IPS-18c (cell line): ENCODE measurements around the gene TUBE1.

ENCODE experiments used
- H3K4me3 ChIP-seq: 2 replicates; pipeline ENCODE4 v1.7.0; 2013; ENCODE audit warnings: low read depth, mild to moderate bottlenecking, low read length, moderate library complexity; ENCODE audit not compliant: insufficient read depth
- H3K9me3 ChIP-seq: one replicate; pipeline ENCODE4 v1.6.1; 2013; ENCODE audit warnings: mild to moderate bottlenecking, low read length, moderate library complexity; ENCODE audit not compliant: control insufficient read depth, insufficient read depth

TUBE1 gene

GRCh38 chr6:112043032-112044007, 44.0 kb downstream of the TUBE1 start:
- Histone ChIP-seq H3K4me3 (peak overlapping the region; percentile 64), H3K9me3 (no peaks in the 10 kb centered on the region)

DNA sequence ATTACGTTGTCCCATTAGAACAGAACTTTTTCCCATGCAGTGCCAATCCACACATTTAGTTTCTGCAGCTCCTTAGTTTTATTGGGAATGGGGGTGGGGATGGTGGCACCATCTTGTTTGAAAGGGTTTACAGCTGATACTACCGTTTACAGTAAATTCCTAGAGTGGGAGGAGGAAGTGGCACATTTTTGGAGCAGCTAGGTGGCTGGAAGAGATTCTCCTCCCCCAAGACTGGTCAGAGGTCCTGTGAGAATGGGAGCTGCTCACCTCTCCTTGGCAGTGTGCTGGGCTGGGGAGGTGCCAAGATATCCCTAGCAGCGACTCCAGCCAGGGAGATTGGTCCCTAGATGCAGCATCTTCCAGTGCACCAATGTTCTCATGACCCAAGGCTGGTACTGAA, 45.7 kb downstream of the TUBE1 start:
- Histone ChIP-seq H3K9me3 (no peaks in the 10 kb centered on the region), H3K4me3 (no peak overlapping the region)

GRCh38 chr6:112040956-112041355, 46.3 kb downstream of the TUBE1 start:
- H3K4me3 ChIP-seq: no peak overlapping the region
- no peaks in the 10 kb centered on the region for H3K9me3 ChIP-seq

GRCh38 chr6:112039431-112039770, 47.9 kb downstream of the TUBE1 start:
- H3K9me3 ChIP-seq: no peaks in the 10 kb centered on the region
- no peak overlapping the region for H3K4me3 ChIP-seq

GRCh38 chr6:112038756-112039430, 48.4 kb downstream of the TUBE1 start:
- Histone ChIP-seq H3K9me3 (no peaks in the 10 kb centered on the region), H3K4me3 (no peak overlapping the region)

GRCh38 chr6:112038268-112038667, 49.0 kb downstream of the TUBE1 start:
- Histone ChIP-seq H3K9me3 (no peaks in the 10 kb centered on the region), H3K4me3 (no peak overlapping the region)

GRCh38 chr6:112037783-112038216, 49.5 kb downstream of the TUBE1 start:
- no peaks in the 10 kb centered on the region for H3K9me3 ChIP-seq
- no peak overlapping the region for H3K4me3 ChIP-seq

DNA sequence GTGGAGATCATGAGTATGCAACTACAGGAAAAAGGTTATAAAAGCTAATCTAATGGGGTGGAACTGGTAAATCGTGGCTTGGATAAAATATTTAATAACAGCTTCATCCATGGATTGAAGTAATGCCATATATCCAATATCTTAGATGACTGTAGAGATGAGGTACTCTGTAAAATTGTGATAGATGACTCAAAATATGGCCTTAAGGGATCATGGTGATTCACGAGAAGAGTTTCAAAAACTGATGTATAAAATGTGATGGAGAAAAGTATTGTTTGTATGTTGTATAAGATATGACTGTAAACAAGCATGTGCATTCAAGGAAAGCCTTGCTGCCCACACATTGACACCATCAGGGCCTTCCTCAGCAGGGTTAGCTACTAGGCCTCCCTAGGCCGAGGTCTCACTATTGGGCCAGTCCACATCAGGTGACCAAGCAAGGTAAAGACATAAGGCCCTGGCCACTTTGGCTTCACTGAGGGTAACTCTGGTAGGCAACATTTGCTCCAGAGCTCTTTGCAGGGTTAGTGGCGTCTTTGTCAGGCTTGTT, 51.1 kb downstream of the TUBE1 start:
- Histone ChIP-seq H3K4me3 (no peak overlapping the region), H3K9me3 (no peaks in the 10 kb centered on the region)

- no peak overlapping the region for H3K4me3 ChIP-seq
- H3K9me3 ChIP-seq: no peaks in the 10 kb centered on the region
These were observed 52.7 kb downstream of the TUBE1 start for GRCh38 chr6:112034616-112034995.

- H3K4me3 ChIP-seq: no peak overlapping the region
- H3K9me3 ChIP-seq: no peaks in the 10 kb centered on the region
These were observed 53.3 kb downstream of the TUBE1 start for GRCh38 chr6:112033791-112034615.

DNA sequence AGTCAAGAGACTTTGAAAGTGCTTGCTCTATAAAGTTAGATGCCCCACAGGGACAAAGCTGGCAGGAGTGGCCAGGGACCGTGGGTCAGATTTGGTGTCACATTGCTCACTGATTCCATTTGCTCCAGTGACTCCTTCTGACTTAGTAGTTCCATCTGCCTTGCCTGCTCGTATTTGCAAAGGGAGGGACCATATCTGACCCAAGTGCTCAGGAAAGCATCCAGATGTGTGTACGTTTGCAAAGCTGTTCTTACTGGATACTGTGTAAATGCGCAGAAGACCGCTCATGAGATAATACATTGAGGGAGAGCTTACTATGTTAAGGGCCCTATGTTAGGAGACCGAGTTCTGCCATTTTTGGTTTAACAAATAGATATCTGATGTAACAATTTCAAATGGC, 54.6 kb downstream of the TUBE1 start:
- Histone ChIP-seq H3K9me3 (no peaks in the 10 kb centered on the region), H3K4me3 (no peak overlapping the region)

GRCh38 chr6:112031960-112032359, 55.3 kb downstream of the TUBE1 start:
- Histone ChIP-seq H3K4me3 (no peak overlapping the region), H3K9me3 (no peaks in the 10 kb centered on the region)

- Histone ChIP-seq H3K9me3 (no peaks in the 10 kb centered on the region), H3K4me3 (no peak overlapping the region)
These were observed 56.2 kb downstream of the TUBE1 start for GRCh38 chr6:112030961-112031660.

DNA sequence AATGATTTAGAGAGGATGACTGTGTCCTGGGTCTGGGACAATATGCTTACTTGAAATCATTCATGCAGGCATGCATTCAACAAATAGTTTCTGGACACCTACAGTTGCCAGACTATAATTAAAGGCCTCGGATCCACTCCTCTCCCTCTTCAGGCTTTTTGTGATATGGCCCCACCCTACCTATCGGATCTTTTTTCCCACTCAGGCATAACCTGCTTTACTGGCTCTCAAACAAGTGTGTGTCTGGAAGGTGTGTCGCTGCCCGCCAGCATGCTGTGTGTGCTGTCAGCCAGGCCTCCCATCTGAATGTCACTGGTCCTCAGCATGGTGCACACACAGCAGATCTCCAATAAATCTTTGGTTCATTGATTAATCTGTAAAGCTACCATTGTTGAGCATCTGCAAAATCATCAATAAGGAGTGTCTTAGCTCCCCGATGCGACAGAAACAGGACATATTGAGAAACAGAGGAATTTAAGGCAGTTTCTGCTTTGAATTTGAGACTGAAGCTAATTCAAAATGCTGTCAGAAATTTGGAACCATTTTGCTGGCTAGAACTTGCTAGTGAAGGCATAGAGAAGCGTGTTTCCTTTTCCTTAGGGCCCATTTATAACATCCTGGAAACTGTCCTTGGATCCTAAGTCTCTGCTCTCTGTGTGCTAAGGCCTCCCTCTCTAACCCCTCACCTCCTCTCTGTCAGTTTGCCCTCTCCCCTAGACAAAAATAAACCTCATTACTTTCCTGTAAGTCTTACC, 56.9 kb downstream of the TUBE1 start:
- Histone ChIP-seq H3K4me3 (no peak overlapping the region), H3K9me3 (no peaks in the 10 kb centered on the region)

DNA sequence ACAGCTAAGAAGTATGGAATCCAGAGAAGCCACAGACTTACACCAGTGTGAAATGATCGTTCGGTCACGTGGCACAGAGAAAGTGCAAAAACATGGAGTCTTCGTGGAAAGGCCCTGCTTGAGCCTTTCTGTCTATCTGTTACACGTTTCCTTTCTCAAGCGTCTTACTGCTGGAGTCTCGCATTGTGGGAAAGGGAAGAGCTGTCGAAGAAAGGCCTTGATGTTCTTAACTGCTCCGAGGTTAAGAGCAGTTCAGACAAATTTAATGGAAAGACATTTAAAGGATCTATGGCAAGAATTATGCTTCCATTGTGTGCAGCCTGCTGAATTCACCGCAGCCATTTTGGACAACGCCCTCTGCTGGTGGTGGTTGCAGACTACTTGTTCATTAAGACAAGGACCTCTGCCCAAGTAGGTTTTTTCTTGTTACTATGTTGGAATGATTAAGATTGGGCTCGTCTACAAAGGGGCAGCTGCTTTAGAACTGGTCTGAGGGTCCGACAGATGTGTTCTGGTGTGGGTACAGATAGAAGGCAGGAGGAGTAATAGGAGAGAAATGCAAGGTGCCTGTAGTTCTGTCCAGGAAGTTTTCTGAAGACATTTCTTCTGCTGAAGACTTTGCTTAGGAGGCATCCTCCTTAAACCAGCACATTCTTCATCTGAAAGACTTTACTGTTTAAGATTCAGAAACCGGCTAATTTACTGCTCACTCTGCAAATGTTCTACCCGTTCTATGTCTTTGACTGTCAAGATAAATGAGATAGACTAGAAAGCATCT, 58.0 kb downstream of the TUBE1 start:
- H3K9me3 ChIP-seq: no peaks in the 10 kb centered on the region
- no peak overlapping the region for H3K4me3 ChIP-seq
